Effector CD8-positive, alpha-beta T cell (primary cell): Measurements from ENCODE around the gene EXOC4.
"Not testable (repeated sequence)": the region's sequence is repeated elsewhere in the genome, so short reads cannot be mapped to it uniquely, and the experiment has no call there.

Experiments used
- DNase-seq: peaks from one replicate; lab custom pipeline; 2025; lab: John Stamatoyannopoulos, UW

The EXOC4 gene

GRCh38 chr7:134077560-134077959 lies 824.7 kb downstream of the EXOC4 start:
- DNase-seq = not testable (repeated sequence)

- no peak for DNase-seq
These were observed 826.1 kb downstream of the EXOC4 start for GRCh38 chr7:134078991-134079390.

GRCh38 chr7:134081695-134082094 lies 828.8 kb downstream of the EXOC4 start:
- no peak for DNase-seq

- no peak for DNase-seq
These were observed 831.0 kb downstream of the EXOC4 start for GRCh38 chr7:134083766-134084487.

- no peak for DNase-seq
These were observed 831.7 kb downstream of the EXOC4 start for GRCh38 chr7:134084488-134085144.

GRCh38 chr7:134085311-134085710 lies 832.4 kb downstream of the EXOC4 start:
- no peak for DNase-seq

- DNase-seq = no peak
These were observed 834.3 kb downstream of the EXOC4 start for GRCh38 chr7:134086998-134087735.

- no peak for DNase-seq
These were observed 835.3 kb downstream of the EXOC4 start for GRCh38 chr7:134088199-134088598.

- DNase-seq = no peak
These were observed 836.6 kb downstream of the EXOC4 start for GRCh38 chr7:134089446-134089845.

- DNase-seq = no peak
These were observed 845.2 kb downstream of the EXOC4 start for GRCh38 chr7:134098072-134098471.

- no peak for DNase-seq
These were observed 848.8 kb downstream of the EXOC4 start for GRCh38 chr7:134101716-134102115.

GRCh38 chr7:134104166-134104565 lies 851.3 kb downstream of the EXOC4 start:
- no peak for DNase-seq

- no peak for DNase-seq
These were observed 853.0 kb downstream of the EXOC4 start for GRCh38 chr7:134105841-134106240.

- DNase-seq = no peak
These were observed 855.9 kb downstream of the EXOC4 start for GRCh38 chr7:134108802-134109201.

GRCh38 chr7:134113655-134114054 lies 860.8 kb downstream of the EXOC4 start:
- no peak for DNase-seq

- no peak for DNase-seq
These were observed 862.1 kb downstream of the EXOC4 start for GRCh38 chr7:134114992-134115391.
